Naive B cell (primary cell): Measurements from ENCODE around the gene ADCY7. TPM values are rescaled to one million over a fixed set of nuclear protein-coding genes. Genes with fewer than 3 reads are reported as not detected.

ENCODE experiments used
- ATAC-seq, 2 donors: fragments of 150-1000 bp; cut with Tn5 transposase; 2 replicates each; pipeline ENCODE4 v1.10.0; 2021; ENCODE audit warnings: low read depth in 2 of 2, mild to moderate bottlenecking in 2 of 2, moderate library complexity in 2 of 2
- DNase-seq: peaks from one replicate; pipeline ENCODE4 v3.0.0; 2022
- H3K27ac Mint-ChIP-seq, 6 donors: one replicate each; pipeline ENCODE4 v1.8.0; 2020 to 2022; ENCODE audit warnings: mild to moderate bottlenecking in 6 of 6, mixed read lengths in 6 of 6, moderate library complexity in 5 of 6, inconsistent platforms in 2 of 6
- H3K27me3 Mint-ChIP-seq, 3 donors: one replicate each; pipeline ENCODE4 v1.8.0; 2021 to 2022; ENCODE audit warnings: mixed read lengths in 3 of 3, mild to moderate bottlenecking in 1 of 3
- H3K36me3 Mint-ChIP-seq, 2 donors: one replicate each; pipeline ENCODE4 v1.8.0; 2020 to 2022; ENCODE audit warnings: mixed read lengths in 2 of 2, inconsistent platforms in 1 of 2, mild to moderate bottlenecking in 1 of 2
- H3K4me1 Mint-ChIP-seq, 3 donors: one replicate each; pipeline ENCODE4 v1.8.0; 2020 to 2022; ENCODE audit warnings: mixed read lengths in 3 of 3, inconsistent platforms in 1 of 3, mild to moderate bottlenecking in 1 of 3, moderate library complexity in 1 of 3
- H3K4me3 Mint-ChIP-seq, 8 donors: one replicate each; pipeline ENCODE4 v1.8.0; 2020 to 2022; ENCODE audit warnings: mild to moderate bottlenecking in 8 of 8, mixed read lengths in 8 of 8, moderate library complexity in 8 of 8, inconsistent platforms in 2 of 8
- H3K9me3 Mint-ChIP-seq, 7 donors: one replicate each; pipeline ENCODE4 v1.8.0; 2020 to 2022; ENCODE audit warnings: mixed read lengths in 7 of 7, mild to moderate bottlenecking in 5 of 7, inconsistent platforms in 2 of 7, moderate library complexity in 1 of 7
- polyA plus RNA-seq, 6 donors: library from polyadenylated mRNA; unstranded; fragments of 300-500 nt; fragmentation: Illumina TruSeq; gene quantifications; one replicate each; pipeline ENCODE4 v1.2.3, GENCODE V29; 2021; ENCODE audit warnings: low read depth in 6 of 6

Gene ADCY7
- polyA plus RNA-seq, 6 donors from 2014 or later = 23.0 to 42.8 (median 35.9) TPM

- Mint-ChIP-seq H3K4me3 (peak overlapping the region; percentile 89 to 100 (median 97)), H3K4me1 (peaks cover 55 to 94% (median 91%) of the 10 kb centered on the region in 3 donors), H3K27me3 (no peaks in the 10 kb centered on the region), H3K36me3 (peaks cover 4 to 6% of the 10 kb centered on the region in 2 donors), H3K27ac (peak overlapping the region; percentile 97 to 100 (median 100)), H3K9me3 (peaks cover 0 to 3% (median 0%) of the 10 kb centered on the region in 7 donors)
- DNase-seq (peak; percentile 84), ATAC-seq (peak; percentile 83 to 84)
Observed at GRCh38 chr16:50273888-50274325, 7.6 kb downstream of the ADCY7 start.

DNA sequence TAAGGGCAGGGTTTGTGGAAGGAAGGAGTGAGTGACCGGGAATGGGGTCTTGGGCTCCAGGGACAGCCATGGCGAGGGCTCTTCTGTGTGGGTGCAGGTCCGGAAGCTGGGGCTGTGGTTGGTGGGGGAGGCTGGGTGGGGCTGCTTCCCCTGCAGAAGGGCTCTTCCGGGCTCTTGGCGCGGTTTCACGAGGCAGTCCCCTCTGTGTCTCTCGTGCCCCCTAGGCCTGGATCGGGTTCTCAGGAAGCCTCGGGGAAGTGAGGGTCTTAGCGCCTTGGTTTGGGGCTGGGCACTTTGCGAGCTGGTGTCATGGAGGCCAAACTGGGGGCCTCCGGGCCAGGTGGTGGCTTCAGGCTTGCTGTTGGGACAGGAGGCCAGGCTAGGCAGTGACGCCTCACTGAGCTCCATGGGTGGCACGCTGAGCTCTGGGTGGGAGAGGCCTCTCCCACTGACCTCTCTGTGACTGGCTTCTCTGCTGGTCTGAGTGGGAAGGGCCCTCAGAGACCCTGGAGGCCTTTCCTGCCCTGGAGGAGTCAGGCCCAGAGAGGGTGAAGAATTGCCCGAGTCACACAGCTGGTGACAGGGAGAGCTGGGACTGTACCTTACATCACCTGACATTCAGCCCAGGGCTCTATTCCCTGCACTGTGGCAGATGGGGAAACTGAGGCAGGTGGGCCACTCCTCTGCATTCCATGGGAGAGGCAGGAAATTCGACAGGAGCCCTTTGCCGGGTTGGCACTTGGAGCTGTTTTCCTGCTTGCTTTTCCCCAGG lies 8.2 kb downstream of the ADCY7 start:
- H3K27me3 Mint-ChIP-seq = no peaks in the 10 kb centered on the region
- DNase-seq = peak; percentile 74
- ATAC-seq = peak; percentile 67
- peaks cover 0 to 3% (median 0%) of the 10 kb centered on the region in 7 donors for H3K9me3 Mint-ChIP-seq
- H3K4me3 Mint-ChIP-seq = peak overlapping the region; percentile 89 to 100 (median 97)
- peaks cover 4 to 6% of the 10 kb centered on the region in 2 donors for H3K36me3 Mint-ChIP-seq
- H3K27ac Mint-ChIP-seq = peak overlapping the region; percentile 97 to 100 (median 100)
- H3K4me1 Mint-ChIP-seq = peaks cover 56 to 94% (median 91%) of the 10 kb centered on the region in 3 donors

GRCh38 chr16:50275098-50275415 lies 8.7 kb downstream of the ADCY7 start:
- H3K9me3 Mint-ChIP-seq = peaks cover 0 to 3% (median 0%) of the 10 kb centered on the region in 7 donors
- ATAC-seq (no peak), DNase-seq (no peak)
- H3K4me1 Mint-ChIP-seq = peaks cover 62 to 96% (median 93%) of the 10 kb centered on the region in 3 donors
- peak overlapping the region; percentile 52 to 100 (median 98) for H3K27ac Mint-ChIP-seq
- H3K27me3 Mint-ChIP-seq = no peaks in the 10 kb centered on the region
- peaks cover 4 to 6% of the 10 kb centered on the region in 2 donors for H3K36me3 Mint-ChIP-seq
- H3K4me3 Mint-ChIP-seq = peak overlapping the region; percentile 89 to 100 (median 97)

DNA sequence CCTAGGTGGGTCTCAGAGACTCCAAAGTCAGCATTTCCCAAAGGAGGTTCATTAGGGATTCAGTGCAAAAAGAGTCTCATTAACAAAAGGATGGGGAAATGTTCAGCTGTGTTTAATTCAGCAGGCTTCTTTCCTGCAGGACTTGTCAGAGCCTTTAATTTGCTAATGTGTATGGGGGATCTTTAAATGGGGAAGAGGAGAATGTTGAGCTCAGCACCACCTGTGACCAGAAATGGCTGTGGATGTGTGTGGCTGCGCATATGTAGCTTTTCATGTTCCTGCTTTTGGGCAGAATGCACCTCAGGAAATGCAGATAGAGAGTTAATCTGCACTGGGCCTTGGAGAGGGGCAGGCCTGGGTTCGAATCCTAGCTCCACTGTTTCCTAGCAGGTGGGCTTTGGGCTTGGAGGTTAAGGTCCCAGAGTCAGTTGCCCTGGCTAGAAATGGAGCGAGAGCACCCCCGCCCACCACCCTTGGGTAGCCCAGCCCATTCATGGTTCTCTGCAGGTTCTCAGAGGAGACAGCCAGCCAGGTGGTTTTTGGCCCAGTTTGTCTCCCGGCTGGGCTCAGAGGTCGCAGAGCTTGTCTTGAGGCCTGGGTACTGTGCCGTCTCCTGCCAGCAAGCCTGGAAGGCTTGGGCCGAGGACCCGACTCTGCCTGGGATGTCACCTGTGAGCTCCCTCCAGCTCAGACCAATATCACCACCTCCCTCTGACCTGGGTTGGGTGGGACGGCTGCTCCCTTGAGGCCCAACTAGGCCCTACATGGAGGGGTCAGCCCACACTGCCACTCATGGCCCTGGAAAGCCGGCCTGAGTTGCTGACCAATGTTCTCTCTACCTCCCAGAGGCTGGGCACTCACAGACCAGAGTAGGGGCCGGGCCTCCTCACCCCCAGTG lies 9.3 kb downstream of the ADCY7 start:
- Mint-ChIP-seq H3K27me3 (no peaks in the 10 kb centered on the region), H3K9me3 (peaks cover 0 to 3% (median 0%) of the 10 kb centered on the region in 7 donors), H3K36me3 (peaks cover 4 to 6% of the 10 kb centered on the region in 2 donors), H3K27ac (peak overlapping the region; percentile 56 to 100 (median 96)), H3K4me1 (peaks cover 67 to 96% (median 93%) of the 10 kb centered on the region in 3 donors), H3K4me3 (peak overlapping the region; percentile 89 to 100 (median 97))
- ATAC-seq (peak in 1 of 2 donors; percentile 6), DNase-seq (no peak)

DNA sequence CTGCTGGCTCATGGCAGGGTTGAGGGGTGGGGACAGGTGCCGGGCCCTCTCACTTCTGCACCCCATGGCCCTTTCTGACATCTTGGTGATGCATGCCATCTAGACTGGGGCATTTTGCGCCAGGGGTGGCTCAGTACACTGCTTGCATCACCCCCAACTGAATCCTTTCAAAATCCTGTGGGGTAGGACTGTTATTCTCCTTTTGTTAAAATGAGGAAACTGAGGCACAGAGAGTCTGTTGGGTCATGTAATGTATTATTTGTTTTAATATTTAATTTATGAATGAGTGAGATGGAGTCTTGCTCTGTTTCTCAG lies 9.9 kb downstream of the ADCY7 start:
- Mint-ChIP-seq H3K4me1 (peaks cover 69 to 95% (median 92%) of the 10 kb centered on the region in 3 donors), H3K27me3 (no peaks in the 10 kb centered on the region)
- DNase-seq = no peak

DNA sequence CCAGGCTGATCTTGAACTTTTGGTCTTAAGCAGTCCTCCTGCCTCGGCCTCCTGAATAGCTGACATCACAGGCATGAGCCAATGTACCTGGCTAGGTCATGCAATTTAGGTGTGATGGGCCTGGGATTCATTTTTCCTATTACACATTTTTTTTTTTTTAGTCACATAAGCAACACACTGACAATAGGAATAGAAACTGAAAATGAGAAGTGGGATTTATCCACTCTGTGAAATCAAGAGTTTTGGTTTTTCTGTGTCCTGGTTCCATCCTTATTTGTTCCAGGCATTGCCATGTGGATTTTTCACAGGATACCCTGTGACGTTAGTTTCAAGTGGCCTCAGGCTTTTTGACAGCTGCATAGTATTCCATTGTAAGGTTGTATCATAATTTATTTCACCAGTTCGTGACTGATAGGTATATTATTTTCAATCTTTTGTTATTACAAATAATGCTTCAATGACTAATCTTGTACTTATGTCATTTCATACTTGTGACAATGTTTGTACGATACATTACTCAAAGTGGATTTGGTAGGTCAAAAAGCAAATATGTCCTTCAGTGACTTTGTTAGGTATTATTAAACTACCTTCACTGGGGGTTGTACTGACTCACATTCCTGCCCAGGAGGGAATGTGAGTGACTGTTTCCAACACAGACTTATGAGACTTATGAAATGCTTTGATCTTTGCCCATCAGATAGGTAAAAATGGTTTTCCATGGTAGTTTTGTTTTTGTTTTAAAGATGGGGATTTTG lies 10.6 kb downstream of the ADCY7 start:
- Mint-ChIP-seq H3K9me3 (peaks cover 0 to 3% (median 0%) of the 10 kb centered on the region in 7 donors), H3K36me3 (peaks cover 4 to 6% of the 10 kb centered on the region in 2 donors), H3K27me3 (no peaks in the 10 kb centered on the region), H3K4me3 (peak overlapping the region; percentile 65 to 99 (median 82)), H3K4me1 (peaks cover 73 to 97% (median 88%) of the 10 kb centered on the region in 3 donors), H3K27ac (peak overlapping the region; percentile 78 to 100 (median 96))
- peak in 1 of 2 donors; percentile 10 for ATAC-seq
- no peak for DNase-seq

More for the DNA sequence above, 9.9 kb downstream of the ADCY7 start:
- no peak for ATAC-seq
- Mint-ChIP-seq H3K9me3 (peaks cover 0 to 3% (median 0%) of the 10 kb centered on the region in 7 donors), H3K4me3 (peak overlapping the region; percentile 82 to 99 (median 94)), H3K36me3 (peaks cover 4 to 6% of the 10 kb centered on the region in 2 donors), H3K27ac (peak overlapping the region; percentile 76 to 100 (median 96))

DNA sequence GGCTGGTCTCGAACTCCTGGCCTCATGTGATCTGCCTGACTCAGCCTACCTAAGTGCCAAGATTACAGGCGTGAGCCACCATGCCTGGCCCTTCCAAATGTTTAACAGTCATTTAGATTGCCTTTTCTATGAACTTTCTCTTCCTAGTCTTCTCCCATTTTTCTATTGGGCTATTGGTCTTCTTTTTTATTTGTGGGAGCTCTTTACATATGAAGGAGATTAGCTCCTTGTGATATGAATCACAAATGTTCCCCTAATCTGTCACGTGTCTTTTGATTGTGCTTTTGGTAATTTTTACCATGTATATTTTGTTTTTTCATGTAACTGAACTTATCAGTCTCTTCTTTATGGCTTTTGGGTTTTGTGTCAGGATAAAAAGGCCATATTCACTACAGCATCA lies 11.9 kb downstream of the ADCY7 start:
- Mint-ChIP-seq H3K27me3 (no peaks in the 10 kb centered on the region), H3K36me3 (peaks cover 4 to 6% of the 10 kb centered on the region in 2 donors), H3K4me3 (peak overlapping the region; percentile 24 to 98 (median 86)), H3K4me1 (peaks cover 75 to 98% (median 88%) of the 10 kb centered on the region in 3 donors), H3K27ac (peak overlapping the region; percentile 89 to 100 (median 94)), H3K9me3 (peaks cover 0 to 3% (median 0%) of the 10 kb centered on the region in 7 donors)
- no peak for ATAC-seq
- no peak for DNase-seq

GRCh38 chr16:50279504-50279865 lies 13.1 kb downstream of the ADCY7 start:
- Mint-ChIP-seq H3K27me3 (no peaks in the 10 kb centered on the region), H3K4me3 (peak overlapping the region; percentile 32 to 90 (median 77)), H3K27ac (peak overlapping the region; percentile 4 to 97 (median 92)), H3K4me1 (peaks cover 76 to 99% (median 88%) of the 10 kb centered on the region in 3 donors), H3K36me3 (peaks cover 4 to 6% of the 10 kb centered on the region in 2 donors), H3K9me3 (peaks cover 0 to 3% (median 0%) of the 10 kb centered on the region in 7 donors)
- no peak for ATAC-seq
- DNase-seq = no peak

- Mint-ChIP-seq H3K27me3 (no peaks in the 10 kb centered on the region), H3K27ac (peak overlapping the region in 5 of 6 donors; percentile 81 to 99 (median 97)), H3K4me1 (peaks cover 77 to 99% (median 88%) of the 10 kb centered on the region in 3 donors), H3K36me3 (peaks cover 4 to 6% of the 10 kb centered on the region in 2 donors), H3K9me3 (peaks cover 0 to 3% (median 0%) of the 10 kb centered on the region in 7 donors), H3K4me3 (peak overlapping the region; percentile 6 to 91 (median 82))
- DNase-seq (no peak), ATAC-seq (no peak)
Observed at GRCh38 chr16:50280932-50281331, 14.6 kb downstream of the ADCY7 start.

DNA sequence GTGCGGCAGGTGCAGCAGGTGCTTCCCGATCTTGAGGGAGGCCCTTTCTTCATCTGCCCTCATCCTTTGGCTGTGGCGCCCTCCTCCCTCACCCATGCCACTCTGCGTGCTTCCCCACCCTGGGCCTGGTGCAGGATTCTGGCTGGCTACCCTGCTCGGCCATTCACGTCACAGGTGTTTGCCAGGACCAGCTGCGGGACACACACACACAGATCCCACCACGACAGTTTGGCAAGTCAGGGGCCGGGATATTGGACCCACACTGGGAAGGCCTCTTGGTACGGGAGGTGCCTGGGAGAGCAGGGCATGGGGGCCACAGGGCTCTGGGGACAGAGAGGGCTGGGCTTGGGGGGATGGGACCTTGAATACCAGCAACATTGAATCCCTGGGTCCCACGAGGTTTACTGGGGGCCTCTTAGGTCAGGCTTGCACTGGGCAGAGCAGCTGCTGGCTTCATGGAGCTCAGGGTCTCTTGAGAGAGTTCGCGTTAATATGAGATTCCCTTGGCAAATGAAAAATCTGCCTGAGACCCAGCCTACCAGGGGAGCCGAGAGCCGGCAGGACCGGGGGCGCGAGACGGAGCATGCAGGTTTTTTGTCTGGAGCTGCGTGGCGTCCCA lies 15.1 kb downstream of the ADCY7 start:
- Mint-ChIP-seq H3K9me3 (peaks cover 0 to 3% (median 0%) of the 10 kb centered on the region in 7 donors), H3K4me3 (peak overlapping the region; percentile 71 to 91 (median 88)), H3K27me3 (no peaks in the 10 kb centered on the region), H3K4me1 (peaks cover 78 to 96% (median 90%) of the 10 kb centered on the region in 3 donors), H3K27ac (peak overlapping the region; percentile 76 to 99 (median 96)), H3K36me3 (peaks cover 4 to 9% of the 10 kb centered on the region in 2 donors)
- ATAC-seq (no peak), DNase-seq (no peak)

DNA sequence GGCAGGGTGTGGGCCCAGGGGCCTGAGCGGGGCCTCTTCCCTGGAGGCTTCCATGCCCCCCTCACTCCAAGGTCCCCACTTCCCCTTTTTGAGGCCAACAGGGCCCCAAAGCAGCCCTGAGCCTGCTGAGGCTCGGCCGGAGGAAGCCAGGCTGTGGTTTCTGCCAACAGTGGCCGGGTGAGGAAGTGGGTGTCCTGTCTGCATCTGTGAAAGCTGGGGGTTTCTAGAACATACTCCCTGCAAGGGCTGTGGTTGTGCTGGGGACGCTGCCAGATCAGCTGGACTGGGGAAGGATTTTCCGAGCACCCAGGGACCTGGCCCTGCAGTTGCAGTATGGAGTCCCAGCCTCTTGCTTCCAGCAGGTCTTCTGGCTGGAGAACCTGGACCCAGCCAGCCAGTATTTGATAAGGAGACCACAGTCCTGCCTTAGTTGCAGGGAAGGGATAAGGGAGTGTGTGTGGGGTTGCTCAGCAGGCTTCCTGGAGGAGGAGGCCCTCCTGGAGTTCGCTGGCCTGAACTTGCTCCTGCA lies 15.7 kb downstream of the ADCY7 start:
- Mint-ChIP-seq H3K9me3 (peaks cover 0 to 3% (median 0%) of the 10 kb centered on the region in 7 donors), H3K27me3 (no peaks in the 10 kb centered on the region), H3K4me3 (peak overlapping the region; percentile 71 to 91 (median 88)), H3K36me3 (peaks cover 4 to 12% of the 10 kb centered on the region in 2 donors), H3K4me1 (peaks cover 74 to 93% (median 86%) of the 10 kb centered on the region in 3 donors), H3K27ac (peak overlapping the region; percentile 89 to 99 (median 97))
- DNase-seq = peak; percentile 94
- ATAC-seq = peak; percentile 94 to 97
